HEK293 (cell line): ENCODE results near the gene SLFNL1.

Source experiments
- ATF2 ChIP-seq: fragments of 450-650 bp; formaldehyde crosslinking; IDR thresholded peaks from 2 replicates; pipeline ENCODE4 v1.5.1; 2016; ENCODE audit warnings: missing biosample characterization, missing genetic modification characterization, low read depth
- BCL11B ChIP-seq: fragments of 450-650 bp; formaldehyde crosslinking; IDR thresholded peaks from 2 replicates; pipeline ENCODE4 v1.5.1; 2016; ENCODE audit warnings: low read depth, missing biosample characterization, missing genetic modification characterization
- HOXC10 ChIP-seq: sonication (generic); formaldehyde crosslinking; IDR thresholded peaks from 2 replicates; pipeline ENCODE4 v1.8.1; 2023; ENCODE audit warnings: mild to moderate bottlenecking, missing genetic modification reagents
- KLF1 ChIP-seq: fragments of 450-650 bp; formaldehyde crosslinking; IDR thresholded peaks from 2 replicates; pipeline ENCODE4 v1.5.1; 2016; ENCODE audit warnings: missing biosample characterization, missing genetic modification characterization
- KLF16 ChIP-seq: fragments of 450-650 bp; formaldehyde crosslinking; IDR thresholded peaks from 2 replicates; pipeline ENCODE4 v1.5.1; 2017; ENCODE audit warnings: missing biosample characterization, missing genetic modification characterization
- KLF9 ChIP-seq: fragments of 450-650 bp; formaldehyde crosslinking; IDR thresholded peaks from 2 replicates; pipeline ENCODE4 v1.5.1; 2016; ENCODE audit warnings: missing biosample characterization, missing genetic modification characterization, low read depth
- MYNN ChIP-seq: fragments of 450-650 bp; formaldehyde crosslinking; IDR thresholded peaks from 2 replicates; pipeline ENCODE4 v1.5.1; 2016; ENCODE audit warnings: missing biosample characterization, missing genetic modification characterization, borderline replicate concordance
- SALL2 ChIP-seq: fragments of 450-650 bp; formaldehyde crosslinking; IDR thresholded peaks from 2 replicates; pipeline ENCODE4 v1.5.0; 2017; ENCODE audit warnings: missing biosample characterization, mild to moderate bottlenecking, missing genetic modification characterization, borderline replicate concordance
- SETDB1 ChIP-seq: IDR thresholded peaks from one replicate; pipeline ENCODE4 v1.6.1; 2017; ENCODE audit warnings: mild to moderate bottlenecking, low read length, moderate library complexity, mixed read lengths; ENCODE audit not compliant: insufficient read length
- TSHZ1 ChIP-seq: fragments of 450-650 bp; formaldehyde crosslinking; IDR thresholded peaks from 2 replicates; pipeline ENCODE4 v1.5.1; 2016; ENCODE audit warnings: missing biosample characterization, missing genetic modification characterization, borderline replicate concordance
- WT1 ChIP-seq: fragments of 450-650 bp; formaldehyde crosslinking; IDR thresholded peaks from 2 replicates; pipeline ENCODE4 v1.5.1; 2016; ENCODE audit warnings: missing biosample characterization, missing genetic modification characterization
- ZFHX2 ChIP-seq: fragments of 450-650 bp; formaldehyde crosslinking; conservative IDR thresholded peaks from 2 replicates; pipeline ENCODE4 v1.5.1; 2016; ENCODE audit warnings: missing biosample characterization, missing genetic modification characterization
- ZFP37 ChIP-seq: fragments of 450-650 bp; formaldehyde crosslinking; IDR thresholded peaks from 2 replicates; pipeline ENCODE4 v1.5.1; 2016; ENCODE audit warnings: missing biosample characterization, missing genetic modification characterization
- ZNF114 ChIP-seq: fragments of 450-650 bp; formaldehyde crosslinking; IDR thresholded peaks from 2 replicates; pipeline ENCODE4 v1.5.0; 2017; ENCODE audit warnings: missing biosample characterization, missing genetic modification characterization
- ZNF121 ChIP-seq: fragments of 450-650 bp; formaldehyde crosslinking; IDR thresholded peaks from 2 replicates; pipeline ENCODE4 v1.5.1; 2016; ENCODE audit warnings: missing biosample characterization, missing genetic modification characterization
- ZNF175 ChIP-seq: fragments of 450-650 bp; formaldehyde crosslinking; IDR thresholded peaks from 2 replicates; pipeline ENCODE4 v1.5.1; 2016; ENCODE audit warnings: missing biosample characterization, missing genetic modification characterization
- ZNF335 ChIP-seq: fragments of 450-650 bp; formaldehyde crosslinking; conservative IDR thresholded peaks from 2 replicates; pipeline ENCODE4 v1.5.1; 2016; ENCODE audit warnings: missing biosample characterization, missing genetic modification characterization
- ZNF366 ChIP-seq: fragments of 450-650 bp; formaldehyde crosslinking; conservative IDR thresholded peaks from 2 replicates; pipeline ENCODE4 v1.5.1; 2016; ENCODE audit warnings: missing biosample characterization, missing genetic modification characterization
- ZNF433 ChIP-seq: fragments of 450-650 bp; formaldehyde crosslinking; IDR thresholded peaks from 2 replicates; pipeline ENCODE4 v1.5.1; 2016; ENCODE audit warnings: missing biosample characterization, missing genetic modification characterization, low read depth
- ZNF473 ChIP-seq: fragments of 450-650 bp; formaldehyde crosslinking; IDR thresholded peaks from 2 replicates; pipeline ENCODE4 v1.5.1; 2017; ENCODE audit warnings: missing biosample characterization, missing genetic modification characterization
- ZNF501 ChIP-seq: fragments of 450-650 bp; formaldehyde crosslinking; IDR thresholded peaks from 2 replicates; pipeline ENCODE4 v1.5.1; 2016; ENCODE audit warnings: missing biosample characterization, missing genetic modification characterization
- ZNF548 ChIP-seq: fragments of 450-650 bp; formaldehyde crosslinking; IDR thresholded peaks from 2 replicates; pipeline ENCODE4 v1.5.1; 2016; ENCODE audit warnings: missing biosample characterization, missing genetic modification characterization
- ZNF558 ChIP-seq: fragments of 450-650 bp; formaldehyde crosslinking; IDR thresholded peaks from 2 replicates; pipeline ENCODE4 v1.5.1; 2016; ENCODE audit warnings: missing biosample characterization, missing genetic modification characterization
- ZNF600 ChIP-seq: fragments of 450-650 bp; formaldehyde crosslinking; IDR thresholded peaks from 2 replicates; pipeline ENCODE4 v1.5.1; 2016; ENCODE audit warnings: missing biosample characterization, missing genetic modification characterization
- ZNF610 ChIP-seq: fragments of 450-650 bp; formaldehyde crosslinking; IDR thresholded peaks from 2 replicates; pipeline ENCODE4 v1.5.1; 2016; ENCODE audit warnings: missing biosample characterization, missing genetic modification characterization, borderline replicate concordance
- ZNF624 ChIP-seq: fragments of 450-650 bp; formaldehyde crosslinking; IDR thresholded peaks from 2 replicates; pipeline ENCODE4 v1.5.1; 2017; ENCODE audit warnings: missing biosample characterization, missing genetic modification characterization
- ZNF654 ChIP-seq: fragments of 450-650 bp; formaldehyde crosslinking; IDR thresholded peaks from 2 replicates; pipeline ENCODE4 v1.5.1; 2016; ENCODE audit warnings: low read depth, missing biosample characterization, missing genetic modification characterization
- ZNF76 ChIP-seq: fragments of 450-650 bp; formaldehyde crosslinking; IDR thresholded peaks from 2 replicates; pipeline ENCODE4; 2016; ENCODE audit warnings: low read depth, missing biosample characterization, missing genetic modification characterization, borderline replicate concordance
- ZXDB ChIP-seq: fragments of 450-650 bp; formaldehyde crosslinking; IDR thresholded peaks from 2 replicates; pipeline ENCODE4 v1.5.1; 2016; ENCODE audit warnings: missing biosample characterization, missing genetic modification characterization
- TF ChIP-seq, protein P1 (sequence below): fragments of 450-650 bp; formaldehyde crosslinking; IDR thresholded peaks from 2 replicates; pipeline ENCODE4 v1.5.1; 2016; ENCODE audit warnings: missing biosample characterization, missing genetic modification characterization
- TF ChIP-seq, protein P2 (sequence below): fragments of 450-650 bp; formaldehyde crosslinking; IDR thresholded peaks from 2 replicates; pipeline ENCODE4 v1.5.1; 2016; ENCODE audit warnings: missing biosample characterization, missing genetic modification characterization

SLFNL1 gene

GRCh38 chr1:40980453-40981121 lies 40.9 kb downstream of the SLFNL1 start (continued):
- TF ChIP-seq ZFP37 (tag by site-specific recombination), result 0 out of 2 replicates have a peak, but pooled peaks have one; percentile 14
- TF ChIP-seq, protein P1, sequence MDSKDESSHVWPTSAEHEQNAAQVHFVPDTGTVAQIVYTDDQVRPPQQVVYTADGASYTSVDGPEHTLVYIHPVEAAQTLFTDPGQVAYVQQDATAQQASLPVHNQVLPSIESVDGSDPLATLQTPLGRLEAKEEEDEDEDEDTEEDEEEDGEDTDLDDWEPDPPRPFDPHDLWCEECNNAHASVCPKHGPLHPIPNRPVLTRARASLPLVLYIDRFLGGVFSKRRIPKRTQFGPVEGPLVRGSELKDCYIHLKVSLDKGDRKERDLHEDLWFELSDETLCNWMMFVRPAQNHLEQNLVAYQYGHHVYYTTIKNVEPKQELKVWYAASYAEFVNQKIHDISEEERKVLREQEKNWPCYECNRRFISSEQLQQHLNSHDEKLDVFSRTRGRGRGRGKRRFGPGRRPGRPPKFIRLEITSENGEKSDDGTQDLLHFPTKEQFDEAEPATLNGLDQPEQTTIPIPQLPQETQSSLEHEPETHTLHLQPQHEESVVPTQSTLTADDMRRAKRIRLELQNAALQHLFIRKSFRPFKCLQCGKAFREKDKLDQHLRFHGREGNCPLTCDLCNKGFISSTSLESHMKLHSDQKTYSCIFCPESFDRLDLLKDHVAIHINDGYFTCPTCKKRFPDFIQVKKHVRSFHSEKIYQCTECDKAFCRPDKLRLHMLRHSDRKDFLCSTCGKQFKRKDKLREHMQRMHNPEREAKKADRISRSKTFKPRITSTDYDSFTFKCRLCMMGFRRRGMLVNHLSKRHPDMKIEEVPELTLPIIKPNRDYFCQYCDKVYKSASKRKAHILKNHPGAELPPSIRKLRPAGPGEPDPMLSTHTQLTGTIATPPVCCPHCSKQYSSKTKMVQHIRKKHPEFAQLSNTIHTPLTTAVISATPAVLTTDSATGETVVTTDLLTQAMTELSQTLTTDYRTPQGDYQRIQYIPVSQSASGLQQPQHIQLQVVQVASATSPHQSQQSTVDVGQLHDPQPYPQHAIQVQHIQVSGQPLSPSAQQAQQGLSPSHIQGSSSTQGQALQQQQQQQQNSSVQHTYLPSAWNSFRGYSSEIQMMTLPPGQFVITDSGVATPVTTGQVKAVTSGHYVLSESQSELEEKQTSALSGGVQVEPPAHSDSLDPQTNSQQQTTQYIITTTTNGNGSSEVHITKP (tag by site-specific recombination), result peak; percentile 35; the same call in 1 of the 2 replicates
- TF ChIP-seq ZNF114 (tag by site-specific recombination), result no peak
- no peak for TF ChIP-seq ZNF548 (tag by site-specific recombination)
- TF ChIP-seq MYNN (tag by site-specific recombination), result no peak
- TF ChIP-seq ZNF610 (tag by site-specific recombination), result no peak
- TF ChIP-seq SETDB1, result no peak
- no peak for TF ChIP-seq ZNF121
- TF ChIP-seq ZNF366 (tag by site-specific recombination), result no peak
- 0 out of 2 replicates have a peak, but pooled peaks have one; percentile 32 for TF ChIP-seq KLF16 (tag by site-specific recombination)
- TF ChIP-seq, protein P2, sequence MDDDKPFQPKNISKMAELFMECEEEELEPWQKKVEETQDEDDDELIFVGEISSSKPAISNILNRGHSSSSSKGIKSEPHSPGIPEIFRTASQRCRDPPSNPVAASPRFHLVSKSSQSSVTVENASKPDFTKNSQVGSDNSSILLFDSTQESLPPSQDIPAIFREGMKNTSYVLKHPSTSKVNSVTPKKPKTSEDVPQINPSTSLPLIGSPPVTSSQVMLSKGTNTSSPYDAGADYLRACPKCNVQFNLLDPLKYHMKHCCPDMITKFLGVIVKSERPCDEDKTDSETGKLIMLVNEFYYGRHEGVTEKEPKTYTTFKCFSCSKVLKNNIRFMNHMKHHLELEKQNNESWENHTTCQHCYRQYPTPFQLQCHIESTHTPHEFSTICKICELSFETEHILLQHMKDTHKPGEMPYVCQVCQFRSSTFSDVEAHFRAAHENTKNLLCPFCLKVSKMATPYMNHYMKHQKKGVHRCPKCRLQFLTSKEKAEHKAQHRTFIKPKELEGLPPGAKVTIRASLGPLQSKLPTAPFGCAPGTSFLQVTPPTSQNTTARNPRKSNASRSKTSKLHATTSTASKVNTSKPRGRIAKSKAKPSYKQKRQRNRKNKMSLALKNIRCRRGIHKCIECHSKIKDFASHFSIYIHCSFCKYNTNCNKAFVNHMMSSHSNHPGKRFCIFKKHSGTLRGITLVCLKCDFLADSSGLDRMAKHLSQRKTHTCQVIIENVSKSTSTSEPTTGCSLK (tag by site-specific recombination), result no peak
- no peak for TF ChIP-seq ZXDB (tag by site-specific recombination)
- no peak for TF ChIP-seq ZNF175 (tag by site-specific recombination)
- no peak for TF ChIP-seq ZNF624 (tag by site-specific recombination)
- TF ChIP-seq KLF1 (tag by site-specific recombination), result no peak
- TF ChIP-seq ZNF501 (tag by site-specific recombination), result peak; percentile 58; the same call in 1 of the 2 replicates
- peak; percentile 87 for TF ChIP-seq ZNF600
- TF ChIP-seq HOXC10 (CRISPR knock-in tag), result no peak
- TF ChIP-seq ZNF76 (tag by site-specific recombination), result peak; percentile 22; the same call in 1 of the 2 replicates
- TF ChIP-seq ZNF335, result peak; percentile 98
- TF ChIP-seq ZFHX2 (tag by site-specific recombination), result 0 out of 2 replicates have a peak, but pooled peaks have one; percentile 21
- no peak for TF ChIP-seq ZNF654 (tag by site-specific recombination)
- no peak for TF ChIP-seq ZNF433 (tag by site-specific recombination)
- TF ChIP-seq KLF9 (tag by site-specific recombination), result peak; percentile 39; the same call in 1 of the 2 replicates
- TF ChIP-seq ZNF558 (tag by site-specific recombination), result no peak
- TF ChIP-seq WT1, result no peak
- TF ChIP-seq ZNF473 (tag by site-specific recombination), result no peak
- TF ChIP-seq BCL11B, result no peak
- no peak for TF ChIP-seq SALL2 (tag by site-specific recombination)
- no peak for TF ChIP-seq ATF2 (tag by site-specific recombination)
- TF ChIP-seq TSHZ1 (tag by site-specific recombination), result no peak
